ENCODE results near the gene BCAR3.

- no peak for TF ChIP-seq CTCF (IDR thresholded peaks at IDR 0.05)
- no peak for TF ChIP-seq POLR2A (IDR thresholded peaks at IDR 0.05)
These were observed 13.5 kb downstream of the BCAR3 start for GRCh38 chr1:93668121-93668520.

Data from Peyer's patch (tissue), 4 donors.